AG09319 (cell line): Measurements from ENCODE around the gene RAI14.

Experiments
- DNase-seq: peaks from one replicate; pipeline ENCODE4 v3.0.0-alpha.2; 2010; ENCODE audit warnings: low read depth; ENCODE audit errors: extremely low read depth
- CTCF ChIP-seq: IDR thresholded peaks from 2 replicates; pipeline ENCODE4 v1.5.1; 2011; ENCODE audit warnings: low read depth, mild to moderate bottlenecking, inconsistent platforms, low read length, moderate library complexity

Gene RAI14

DNA sequence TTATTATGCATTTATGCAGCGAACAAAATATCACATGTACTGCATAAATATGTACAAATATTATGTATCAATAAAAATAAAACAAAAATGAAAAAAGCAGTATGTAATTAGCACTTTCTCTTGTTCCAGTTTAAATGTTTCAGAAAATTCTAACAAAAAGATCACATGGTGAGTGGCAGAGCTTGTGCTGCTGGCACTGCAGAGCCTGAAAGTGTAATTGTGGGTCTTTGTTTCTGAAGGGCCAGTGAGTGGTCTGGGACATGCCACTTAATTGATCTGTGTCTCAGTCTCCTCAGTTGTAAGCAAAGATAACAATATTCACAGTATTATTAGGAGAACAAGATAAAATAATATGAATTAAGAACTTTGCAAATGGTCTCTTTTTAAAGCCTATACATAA is 39.5 kb upstream of the RAI14 start:
- TF ChIP-seq CTCF, result no peak
- no peak for DNase-seq

- no peak for TF ChIP-seq CTCF
- no peak for DNase-seq
These were observed 37.6 kb upstream of the RAI14 start for GRCh38 chr5:34618371-34619065.

GRCh38 chr5:34620185-34620584 is 35.9 kb upstream of the RAI14 start:
- TF ChIP-seq CTCF, result no peak
- DNase-seq, result no peak

- TF ChIP-seq CTCF, result no peak
These were observed 34.6 kb upstream of the RAI14 start for GRCh38 chr5:34621277-34622097.

DNA sequence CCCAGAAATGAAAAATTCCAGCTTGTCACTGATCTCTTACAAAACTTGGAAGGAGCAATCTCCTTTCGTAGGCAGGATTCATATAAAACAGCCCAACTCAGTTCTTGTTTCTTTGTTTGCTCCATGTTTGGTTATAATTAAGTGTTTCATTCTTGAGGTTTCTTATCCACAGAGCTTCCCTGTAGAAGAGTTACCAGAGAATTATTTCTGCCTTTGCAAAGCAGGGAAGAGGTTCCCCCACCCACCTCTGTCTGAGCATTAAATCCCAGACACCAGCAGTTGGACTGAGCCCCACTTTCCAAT is 34.1 kb upstream of the RAI14 start:
- no peak for TF ChIP-seq CTCF
- DNase-seq, result peak; percentile 89

More at GRCh38 chr5:34621277-34622097, 34.6 kb upstream of the RAI14 start:
- DNase-seq, result no peak

GRCh38 chr5:34624691-34625090 is 31.4 kb upstream of the RAI14 start:
- DNase-seq, result no peak
- TF ChIP-seq CTCF, result no peak

DNA sequence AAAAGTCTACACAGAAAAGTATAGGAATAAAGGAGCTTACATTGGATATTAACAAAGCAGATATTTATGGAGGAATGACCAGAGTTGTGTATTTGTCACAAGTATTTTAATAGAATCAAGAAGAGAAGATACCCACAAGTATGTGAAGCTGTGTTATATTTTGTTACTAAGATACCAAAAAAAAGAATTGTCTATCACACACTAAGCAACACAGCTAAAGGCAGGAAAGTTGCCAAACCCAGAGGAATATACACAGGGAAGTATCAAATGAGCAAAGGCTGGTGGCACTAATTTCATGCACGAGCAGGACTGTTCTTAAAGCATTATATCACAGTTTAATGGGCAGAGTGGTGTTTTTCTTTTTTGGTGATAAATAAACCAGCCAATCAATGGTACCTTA is 30.9 kb upstream of the RAI14 start:
- no peak for DNase-seq
- no peak for TF ChIP-seq CTCF
